Hepatocyte (in vitro differentiated cells): ENCODE results near the gene ICAM4.

ENCODE experiments used
- EZH2phosphoT487 ChIP-seq: fragments of 200-600 bp; sonication (generic); IDR thresholded peaks from one replicate; pipeline ENCODE4 v1.6.1; 2018; ENCODE audit warnings: antibody characterized with exemption, mild to moderate bottlenecking, low read depth, moderate library complexity; ENCODE audit not compliant: unreplicated experiment, severe bottlenecking
- TF ChIP-seq, protein P1 (sequence below): fragments of 200-600 bp; sonication (generic); IDR thresholded peaks from 2 replicates; pipeline ENCODE4 v1.5.1; 2016; ENCODE audit warnings: antibody characterized with exemption, mild to moderate bottlenecking; ENCODE audit not compliant: poor library complexity

DNA sequence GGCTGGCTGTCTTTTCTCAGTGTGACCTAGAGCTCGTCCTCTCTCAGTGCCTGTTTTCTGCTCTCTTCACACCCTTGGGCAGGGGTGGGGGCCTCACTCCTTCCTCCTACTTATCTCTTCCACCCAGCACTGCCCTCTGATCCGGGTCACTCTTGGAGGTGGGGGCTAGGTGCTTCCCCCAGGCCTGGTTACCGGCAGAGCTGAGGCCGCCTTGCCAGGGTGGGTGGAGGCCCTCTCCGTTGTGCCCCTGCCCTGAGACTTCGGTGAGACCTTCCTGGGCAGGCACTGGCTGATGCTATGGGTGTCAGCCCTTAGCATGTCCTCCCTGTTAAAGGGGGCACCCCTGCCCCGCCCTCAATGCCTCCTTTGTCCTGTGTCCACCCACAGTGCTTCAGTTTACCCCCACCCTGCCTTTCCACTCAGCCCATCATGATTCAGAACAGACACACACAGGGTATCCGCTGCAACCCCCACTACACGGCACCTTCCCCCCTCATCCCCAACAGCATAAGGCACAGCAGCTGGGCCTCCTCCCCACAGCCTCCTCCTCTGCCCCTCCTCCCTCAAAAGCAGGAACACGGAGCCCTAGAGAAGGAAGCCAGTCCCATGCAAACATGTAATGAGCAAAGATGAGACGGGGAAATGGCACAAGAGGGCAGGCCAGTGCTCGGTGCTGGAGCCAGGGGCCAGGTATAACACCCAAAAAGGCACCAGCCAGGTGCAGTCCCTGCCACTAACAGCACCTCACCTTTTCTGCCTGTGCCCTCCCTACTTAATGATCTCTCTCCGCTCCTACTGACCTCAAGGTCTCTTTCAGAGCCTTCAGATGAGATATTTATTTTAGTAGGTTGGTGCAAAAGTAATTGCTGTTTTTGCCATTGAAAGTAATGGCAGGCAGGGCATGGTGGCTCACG is 13.0 kb downstream of the ICAM4 start:
- TF ChIP-seq, protein P1, sequence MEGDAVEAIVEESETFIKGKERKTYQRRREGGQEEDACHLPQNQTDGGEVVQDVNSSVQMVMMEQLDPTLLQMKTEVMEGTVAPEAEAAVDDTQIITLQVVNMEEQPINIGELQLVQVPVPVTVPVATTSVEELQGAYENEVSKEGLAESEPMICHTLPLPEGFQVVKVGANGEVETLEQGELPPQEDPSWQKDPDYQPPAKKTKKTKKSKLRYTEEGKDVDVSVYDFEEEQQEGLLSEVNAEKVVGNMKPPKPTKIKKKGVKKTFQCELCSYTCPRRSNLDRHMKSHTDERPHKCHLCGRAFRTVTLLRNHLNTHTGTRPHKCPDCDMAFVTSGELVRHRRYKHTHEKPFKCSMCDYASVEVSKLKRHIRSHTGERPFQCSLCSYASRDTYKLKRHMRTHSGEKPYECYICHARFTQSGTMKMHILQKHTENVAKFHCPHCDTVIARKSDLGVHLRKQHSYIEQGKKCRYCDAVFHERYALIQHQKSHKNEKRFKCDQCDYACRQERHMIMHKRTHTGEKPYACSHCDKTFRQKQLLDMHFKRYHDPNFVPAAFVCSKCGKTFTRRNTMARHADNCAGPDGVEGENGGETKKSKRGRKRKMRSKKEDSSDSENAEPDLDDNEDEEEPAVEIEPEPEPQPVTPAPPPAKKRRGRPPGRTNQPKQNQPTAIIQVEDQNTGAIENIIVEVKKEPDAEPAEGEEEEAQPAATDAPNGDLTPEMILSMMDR = no peak
- TF ChIP-seq EZH2phosphoT487 = no peak
